PC-9 (cell line): ENCODE results near the gene ZSCAN30. TPM values are rescaled to one million over a fixed set of nuclear protein-coding genes. Genes with fewer than 3 reads are reported as not detected.

Experiments used
- BruUV-seq: library from RNA; stranded (reverse); fragments of 400-500 nt; replicated peaks from 2 replicates; lab custom pipeline; 2021; lab: Mats Ljungman, UMichigan
- CTCF ChIA-PET: fragments of 300-600 bp; sonication (Branson Sonifier 250); formaldehyde crosslinking; loops from one replicate; lab custom pipeline; 2022; ENCODE audit warnings: antibody characterized with exemption; lab: Charles Lee
- POLR2A ChIA-PET: fragments of 300-600 bp; sonication (Branson Sonifier 250); formaldehyde crosslinking; loops from one replicate; lab custom pipeline; 2022; ENCODE audit warnings: antibody characterized with exemption; ENCODE audit not compliant: unreplicated experiment; lab: Charles Lee
- DNase-seq, 2 experiments: peaks; one replicate each; pipeline versions ENCODE4 v3.0.0 to v3.0.0-alpha.2; 2015 to 2022; ENCODE audit warnings: mixed read lengths in 1 of 2
- H2AFZ ChIP-seq: fragments of 200-600 bp; sonication (generic); 2 replicates; pipeline ENCODE4 v1.8.1; 2017; ENCODE audit warnings: antibody characterized with exemption
- H3F3A ChIP-seq: fragments of 200-600 bp; sonication (generic); 2 replicates; pipeline ENCODE4 v1.8.1; 2017; ENCODE audit warnings: antibody characterized with exemption, mild to moderate bottlenecking, low read depth; ENCODE audit not compliant: insufficient read depth
- H3K27ac ChIP-seq: fragments of 200-600 bp; sonication (generic); 2 replicates; pipeline ENCODE4 v1.6.1; 2016; ENCODE audit warnings: mixed run types
- H3K27me3 ChIP-seq: fragments of 200-600 bp; sonication (generic); 2 replicates; pipeline ENCODE4 v1.6.1; 2016; ENCODE audit warnings: low read depth, mixed run types; ENCODE audit not compliant: insufficient read depth
- H3K36me3 ChIP-seq: fragments of 200-600 bp; sonication (generic); 2 replicates; pipeline ENCODE4 v1.6.1; 2016; ENCODE audit warnings: low read depth, mixed run types
- H3K4me1 ChIP-seq: fragments of 200-600 bp; sonication (generic); replicated peaks from 2 replicates; pipeline ENCODE4 v1.6.1; 2016; ENCODE audit warnings: mixed run types; ENCODE audit not compliant: insufficient read depth
- H3K4me2 ChIP-seq: fragments of 200-600 bp; sonication (generic); 2 replicates; pipeline ENCODE4 v1.6.1; 2017; ENCODE audit warnings: mixed run types
- H3K4me3 ChIP-seq: fragments of 200-600 bp; sonication (generic); 2 replicates; pipeline ENCODE4 v1.6.1; 2016; ENCODE audit warnings: mixed run types
- H3K79me2 ChIP-seq: fragments of 200-600 bp; sonication (generic); 2 replicates; pipeline ENCODE4 v1.6.1; 2017; ENCODE audit warnings: low read depth, mixed run types
- H3K9me2 ChIP-seq: fragments of 200-600 bp; sonication (generic); 2 replicates; pipeline ENCODE4 v1.8.1; 2017; ENCODE audit warnings: mild to moderate bottlenecking; ENCODE audit not compliant: insufficient read depth
- H3K9me3 ChIP-seq: fragments of 200-600 bp; sonication (generic); 2 replicates; pipeline ENCODE4 v1.8.1; 2016; ENCODE audit warnings: low read depth; ENCODE audit not compliant: insufficient read depth
- H4K20me1 ChIP-seq: fragments of 200-600 bp; sonication (generic); 2 replicates; pipeline ENCODE4 v1.8.1; 2017; ENCODE audit not compliant: insufficient read depth
- CTCF ChIP-seq: fragments of 200-600 bp; sonication (generic); conservative IDR thresholded peaks from 2 replicates; pipeline ENCODE4 v1.6.1; 2017; ENCODE audit warnings: mixed run types, antibody characterized with exemption, mild to moderate bottlenecking, moderate library complexity
- EZH2 ChIP-seq: fragments of 200-600 bp; sonication (generic); IDR thresholded peaks from 2 replicates; pipeline ENCODE4 v1.8.0; 2017; ENCODE audit warnings: antibody characterized with exemption, low read depth
- intact Hi-C: fragments of 100-400 bp; cut with micrococcal nuclease; formaldehyde crosslinking; loops from one replicate; pipeline ENCODE4 v1.10.0; 2022; ENCODE audit not compliant: unreplicated experiment
- total RNA-seq: library from RNA; stranded (reverse); gene quantifications from 2 replicates; pipeline ENCODE4 v1.2.3, GENCODE V29; 2021

ZSCAN30 gene
- total RNA-seq, 1 experiment from 2014 or later: 18.5 TPM

DNA sequence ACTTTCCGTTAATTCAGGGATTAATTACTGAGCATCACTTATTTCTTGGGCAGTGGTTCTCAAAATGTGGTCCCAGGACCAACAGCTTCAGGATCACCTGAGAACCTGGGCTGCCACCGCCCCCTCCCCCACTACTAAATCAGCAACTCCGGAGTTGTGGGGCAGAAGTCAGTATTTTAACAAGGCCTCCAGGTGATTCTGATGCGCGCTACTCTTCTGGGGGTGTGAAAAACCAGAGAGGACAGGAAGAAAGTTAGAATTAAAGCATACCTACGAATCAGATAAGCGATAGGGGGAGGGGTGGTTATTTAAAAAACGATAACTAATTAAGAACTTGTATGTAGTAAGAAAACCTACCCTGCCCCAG is 319 bp downstream of the ZSCAN30 start:
- ChIA-PET CTCF (no interaction called here), POLR2A (interaction anchor here (0.6 kb wide), 2 partner anchors 36 to 189 kb away, joined by 4 to 6 read pairs; no protein-coding TSS in a partner anchor)
- H2AFZ ChIP-seq: peak overlapping the region; percentile 100
- peaks cover 25% of the 10 kb centered on the region for H3K79me2 ChIP-seq
- no peak for DNase-seq
- peak overlapping the region; percentile 82 for H3K4me3 ChIP-seq
- no peaks in the 10 kb centered on the region for H3F3A ChIP-seq
- peak overlapping the region; percentile 89 for H3K4me2 ChIP-seq
- H3K27me3 ChIP-seq: no peaks in the 10 kb centered on the region
- intact Hi-C loops: loop anchor here (2.0 kb wide), 1 partner anchor 683 kb away; the partner anchor contains the start of gene RMP24
- peak overlapping the region; percentile 54 for H3K27ac ChIP-seq
- H3K9me3 ChIP-seq: no peaks in the 10 kb centered on the region
- H4K20me1 ChIP-seq: no peaks in the 10 kb centered on the region
- peaks cover 3% of the 10 kb centered on the region; the same call in 1 of the 2 replicates for H3K4me1 ChIP-seq
- TF ChIP-seq CTCF: no peak
- TF ChIP-seq EZH2: no peak
- BruUV-seq: TSS peak; percentile 77
- H3K9me2 ChIP-seq: no peaks in the 10 kb centered on the region
- H3K36me3 ChIP-seq: no peaks in the 10 kb centered on the region

GRCh38 chr18:35289293-35289692 is 736 bp downstream of the ZSCAN30 start:
- ChIA-PET CTCF (no interaction called here), POLR2A (interaction anchor here (0.6 kb wide), 1 partner anchor 189 kb away, joined by 4 read pairs; no protein-coding TSS in a partner anchor)
- Histone ChIP-seq H3K9me3 (no peaks in the 10 kb centered on the region), H4K20me1 (no peaks in the 10 kb centered on the region), H3K4me3 (peak overlapping the region; percentile 82), H3K9me2 (no peaks in the 10 kb centered on the region), H3K79me2 (peaks cover 25% of the 10 kb centered on the region), H3K4me2 (peak overlapping the region; percentile 89), H3K4me1 (peaks cover 3% of the 10 kb centered on the region; the same call in 1 of the 2 replicates), H2AFZ (peak overlapping the region; percentile 100), H3K27me3 (no peaks in the 10 kb centered on the region), H3F3A (no peaks in the 10 kb centered on the region), H3K27ac (peak overlapping the region; percentile 54; the same call in 1 of the 2 replicates), H3K36me3 (no peaks in the 10 kb centered on the region)
- DNase-seq: no peak
- no TSS peak for BruUV-seq
- intact Hi-C loops: no loop called here
- TF ChIP-seq CTCF (no peak), EZH2 (no peak)

DNA sequence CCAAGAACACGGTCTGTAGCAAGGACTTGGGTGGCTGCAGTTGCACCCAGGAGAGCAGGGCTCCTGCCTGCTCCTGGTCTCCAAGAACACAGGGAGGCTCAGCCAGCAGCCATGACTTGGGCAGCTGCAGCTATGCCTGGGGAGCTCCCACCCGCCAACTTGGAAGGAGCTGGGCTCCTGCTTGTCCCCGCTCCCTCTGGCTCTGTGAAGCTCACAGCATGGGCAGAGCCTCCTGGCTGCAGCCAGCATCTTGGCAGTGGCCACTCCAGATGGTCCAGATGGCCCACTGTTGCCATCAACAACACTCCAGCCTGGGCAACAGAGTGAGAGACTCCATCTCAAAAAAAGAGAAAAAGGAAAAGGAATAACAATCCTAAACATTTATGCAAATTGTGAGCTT is 5.2 kb downstream of the ZSCAN30 start:
- H3K9me3 ChIP-seq: no peaks in the 10 kb centered on the region
- H3K79me2 ChIP-seq: peaks cover 14% of the 10 kb centered on the region; the same call in 1 of the 2 replicates
- no peaks in the 10 kb centered on the region for H4K20me1 ChIP-seq
- no peak overlapping the region for H2AFZ ChIP-seq
- intact Hi-C loops: no loop called here
- H3K27me3 ChIP-seq: no peaks in the 10 kb centered on the region
- H3K9me2 ChIP-seq: no peaks in the 10 kb centered on the region
- CTCF ChIA-PET: no interaction called here
- H3K4me1 ChIP-seq: no peaks in the 10 kb centered on the region
- H3K36me3 ChIP-seq: no peaks in the 10 kb centered on the region
- no TSS peak for BruUV-seq
- H3K27ac ChIP-seq: no peak overlapping the region
- peaks cover 10% of the 10 kb centered on the region; the same call in 1 of the 2 replicates for H3F3A ChIP-seq
- no peak overlapping the region for H3K4me2 ChIP-seq
- DNase-seq: no peak
- POLR2A ChIA-PET: interaction anchor here (0.6 kb wide), 2 partner anchors 18 to 32 kb away, joined by 4 read pairs; no protein-coding TSS in a partner anchor
- no peak overlapping the region for H3K4me3 ChIP-seq
- TF ChIP-seq EZH2: no peak
- TF ChIP-seq CTCF: no peak
